Fibroblast of lung (primary cell): ENCODE data around the gene GNL2. TPM values are rescaled to one million over a fixed set of nuclear protein-coding genes. Genes with fewer than 3 reads are reported as not detected.

Experiments
- DNase-seq, 2 donors: peaks; one replicate each; pipeline versions ENCODE4 v3.0.0 to v3.0.0-alpha.2; 2010; ENCODE audit warnings: low read depth in 2 of 2
- H2AFZ ChIP-seq: 2 replicates; pipeline ENCODE4 v1.5.1; 2012; ENCODE audit warnings: low read length, control low read depth, inconsistent platforms
- H3K27ac ChIP-seq: 2 replicates; pipeline ENCODE4 v1.5.1; 2011; ENCODE audit warnings: low read length, control low read depth; ENCODE audit not compliant: insufficient read depth
- H3K27me3 ChIP-seq: 2 replicates; pipeline ENCODE4 v1.5.1; 2011; ENCODE audit warnings: mild to moderate bottlenecking, low read length; ENCODE audit not compliant: control insufficient read depth, insufficient read depth
- H3K36me3 ChIP-seq: 2 replicates; pipeline ENCODE4 v1.5.1; 2011; ENCODE audit warnings: low read length; ENCODE audit not compliant: control insufficient read depth, insufficient read depth
- H3K4me1 ChIP-seq: 2 replicates; pipeline ENCODE4 v1.5.1; 2011; ENCODE audit warnings: low read length; ENCODE audit not compliant: control insufficient read depth, insufficient read depth; ENCODE audit errors: extremely low read depth
- H3K4me2 ChIP-seq: 2 replicates; pipeline ENCODE4 v1.5.1; 2011; ENCODE audit warnings: low read length, control low read depth; ENCODE audit not compliant: insufficient read depth; ENCODE audit errors: extremely low read depth
- H3K4me3 ChIP-seq, 4 experiments: fragments of 200-600 bp in 1 of 4; sonication (generic) in 1 of 4; replicated peaks in 1 of 4; 2 replicates each; pipeline ENCODE4 v1.5.1; 2011 to 2016; ENCODE audit warnings: low read length in 4 of 4, low read depth in 3 of 4, mild to moderate bottlenecking in 3 of 4, control low read depth in 2 of 4, inconsistent platforms in 1 of 4, mixed read lengths in 1 of 4; ENCODE audit not compliant: insufficient read depth in 1 of 4; ENCODE audit errors: control extremely low read depth in 1 of 4
- H3K79me2 ChIP-seq: 2 replicates; pipeline ENCODE4 v1.5.1; 2012; ENCODE audit warnings: mild to moderate bottlenecking, low read length, inconsistent platforms; ENCODE audit not compliant: control insufficient read depth, insufficient read depth
- H3K9ac ChIP-seq: 2 replicates; pipeline ENCODE4 v1.5.1; 2011; ENCODE audit warnings: mild to moderate bottlenecking, low read length, control low read depth; ENCODE audit not compliant: insufficient read depth
- H3K9me3 ChIP-seq: 2 replicates; pipeline ENCODE4 v1.5.1; 2012; ENCODE audit warnings: low read depth, low read length; ENCODE audit not compliant: control insufficient read depth, insufficient read depth
- H4K20me1 ChIP-seq: 2 replicates; pipeline ENCODE4 v1.5.1; 2011; ENCODE audit warnings: low read length; ENCODE audit not compliant: control insufficient read depth, insufficient read depth; ENCODE audit errors: extremely low read depth
- EZH2 ChIP-seq: IDR thresholded peaks from 2 replicates; pipeline ENCODE4 v1.5.1; 2012; ENCODE audit warnings: low read length, control low read depth, mild to moderate bottlenecking; ENCODE audit errors: missing control alignments
- polyA plus RNA-seq, 2 donors: library from polyadenylated mRNA; depleted of rRNA in 1 of 2; stranded (reverse) in 1 of 2; unstranded in 1 of 2; fragments of >200 nt; gene quantifications; 2 replicates each; pipeline ENCODE4 v1.2.1, GENCODE V29; 2011 to 2012; ENCODE audit warnings: missing spikeins in 1 of 2
- total RNA-seq: library from RNA; depleted of rRNA; stranded (reverse); fragments of >200 nt; gene quantifications from 2 replicates; pipeline ENCODE4 v1.2.1, GENCODE V29; 2014
- TF ChIP-seq, protein P1 (sequence below), 2 donors: IDR thresholded peaks in 1 of 2; conservative IDR thresholded peaks in 1 of 2; 1 replicate in 1 of 2; 2 replicates in 1 of 2; pipeline ENCODE4 v1.5.1; 2011 to 2012; ENCODE audit warnings: low read length in 2 of 2, control low read depth in 1 of 2, inconsistent platforms in 1 of 2, low read depth in 1 of 2, mild to moderate bottlenecking in 1 of 2

The GNL2 gene
- total and polyA plus RNA-seq, 2 donors (not counting 1 experiment from before 2014, with no cell fraction given) = 50.0 to 73.3 TPM

DNA sequence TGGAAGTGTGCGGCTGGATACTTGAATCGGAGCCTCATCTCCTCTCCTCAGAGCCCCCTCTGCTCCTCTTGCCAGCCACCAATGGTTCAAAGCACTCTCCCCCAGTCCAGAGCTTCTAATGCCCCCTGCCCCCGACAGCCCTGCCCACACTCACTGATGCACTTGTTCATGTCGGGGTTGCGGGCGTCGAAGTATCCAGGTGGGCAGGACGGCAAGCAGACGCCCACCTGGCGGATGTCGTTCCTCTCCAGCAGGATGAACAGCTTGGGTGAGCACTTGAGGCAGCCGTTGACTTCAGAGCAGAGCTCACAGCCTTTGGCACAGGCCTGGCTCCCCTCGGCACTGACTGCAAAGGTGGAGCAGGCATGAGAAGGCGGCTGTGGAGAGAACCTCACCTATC, 20.6 kb upstream of the GNL2 start:
- Histone ChIP-seq H3K9me3 (no peaks in the 10 kb centered on the region), H3K27ac (no peak overlapping the region), H3K9ac (no peak overlapping the region), H4K20me1 (no peaks in the 10 kb centered on the region), H3K4me2 (no peak overlapping the region), H3K4me3 (no peak overlapping the region), H3K27me3 (peaks cover 13% of the 10 kb centered on the region), H3K4me1 (no peaks in the 10 kb centered on the region), H3K79me2 (no peaks in the 10 kb centered on the region), H3K36me3 (no peaks in the 10 kb centered on the region), H2AFZ (no peak overlapping the region)
- TF ChIP-seq EZH2 = no peak
- TF ChIP-seq, protein P1, sequence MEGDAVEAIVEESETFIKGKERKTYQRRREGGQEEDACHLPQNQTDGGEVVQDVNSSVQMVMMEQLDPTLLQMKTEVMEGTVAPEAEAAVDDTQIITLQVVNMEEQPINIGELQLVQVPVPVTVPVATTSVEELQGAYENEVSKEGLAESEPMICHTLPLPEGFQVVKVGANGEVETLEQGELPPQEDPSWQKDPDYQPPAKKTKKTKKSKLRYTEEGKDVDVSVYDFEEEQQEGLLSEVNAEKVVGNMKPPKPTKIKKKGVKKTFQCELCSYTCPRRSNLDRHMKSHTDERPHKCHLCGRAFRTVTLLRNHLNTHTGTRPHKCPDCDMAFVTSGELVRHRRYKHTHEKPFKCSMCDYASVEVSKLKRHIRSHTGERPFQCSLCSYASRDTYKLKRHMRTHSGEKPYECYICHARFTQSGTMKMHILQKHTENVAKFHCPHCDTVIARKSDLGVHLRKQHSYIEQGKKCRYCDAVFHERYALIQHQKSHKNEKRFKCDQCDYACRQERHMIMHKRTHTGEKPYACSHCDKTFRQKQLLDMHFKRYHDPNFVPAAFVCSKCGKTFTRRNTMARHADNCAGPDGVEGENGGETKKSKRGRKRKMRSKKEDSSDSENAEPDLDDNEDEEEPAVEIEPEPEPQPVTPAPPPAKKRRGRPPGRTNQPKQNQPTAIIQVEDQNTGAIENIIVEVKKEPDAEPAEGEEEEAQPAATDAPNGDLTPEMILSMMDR (conservative IDR thresholded peaks at IDR 0.05 in 1 of 2, IDR thresholded peaks at IDR 0.05 in 1 of 2; ENCODE audit: low read depth in 1 of 2, low read length in 2 of 2) = no peak
- DNase-seq = no peak

DNA sequence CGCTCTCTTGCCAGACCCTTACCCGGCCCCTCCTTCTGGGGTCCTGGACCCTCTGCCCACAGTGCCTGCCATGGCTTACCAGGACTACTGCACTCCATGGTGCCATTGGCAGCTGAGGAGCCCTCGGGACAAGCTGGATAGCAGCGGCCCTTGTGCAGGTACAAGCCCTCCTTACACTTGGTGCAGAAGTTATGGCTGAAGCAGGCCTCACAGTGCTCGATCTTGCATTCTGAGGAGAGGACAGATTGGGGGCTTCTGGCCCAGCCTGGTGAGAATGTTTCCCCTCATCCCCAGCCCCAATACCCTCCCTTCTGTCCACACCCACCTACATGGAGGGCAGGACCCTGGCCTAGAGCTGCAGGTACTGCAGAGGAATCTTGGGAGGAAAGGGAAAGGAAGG, 18.4 kb upstream of the GNL2 start:
- no peak overlapping the region for H3K4me2 ChIP-seq
- H3K27me3 ChIP-seq = peaks cover 13% of the 10 kb centered on the region
- H3K4me1 ChIP-seq = no peaks in the 10 kb centered on the region
- H3K36me3 ChIP-seq = no peaks in the 10 kb centered on the region
- no peak for DNase-seq
- H3K79me2 ChIP-seq = no peaks in the 10 kb centered on the region
- no peaks in the 10 kb centered on the region for H3K9me3 ChIP-seq
- no peak overlapping the region for H2AFZ ChIP-seq
- no peak overlapping the region for H3K27ac ChIP-seq
- H3K9ac ChIP-seq = no peak overlapping the region
- no peak overlapping the region for H3K4me3 ChIP-seq
- H4K20me1 ChIP-seq = no peaks in the 10 kb centered on the region
- TF ChIP-seq EZH2 = no peak
- TF ChIP-seq, protein P1 (conservative IDR thresholded peaks at IDR 0.05 in 1 of 2, IDR thresholded peaks at IDR 0.05 in 1 of 2; ENCODE audit: low read depth in 1 of 2, low read length in 2 of 2) = no peak

DNA sequence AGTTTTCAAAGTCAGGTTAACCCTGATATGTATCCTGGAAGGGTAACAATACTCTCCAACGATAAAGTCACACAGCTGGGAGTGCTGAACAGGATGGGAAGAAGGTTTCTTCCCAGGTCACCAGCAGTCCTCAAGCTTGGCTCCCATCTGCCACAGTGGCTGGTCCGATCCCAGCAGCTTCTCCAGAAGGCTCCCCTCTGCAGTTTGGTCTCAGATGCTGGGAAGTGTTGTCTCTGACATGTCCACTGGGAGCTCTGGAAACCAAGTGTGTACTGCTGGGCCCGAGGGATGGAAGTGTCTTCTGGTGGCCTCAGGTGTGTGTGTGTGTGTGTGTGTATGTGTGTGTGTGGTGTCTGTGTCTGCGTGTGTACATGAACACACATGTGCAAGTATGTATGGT, 16.4 kb upstream of the GNL2 start:
- Histone ChIP-seq H3K4me2 (no peak overlapping the region), H3K27me3 (peaks cover 27% of the 10 kb centered on the region)

More for the DNA sequence above, 16.4 kb upstream of the GNL2 start:
- TF ChIP-seq, protein P1 (conservative IDR thresholded peaks at IDR 0.05 in 1 of 2, IDR thresholded peaks at IDR 0.05 in 1 of 2; ENCODE audit: low read depth in 1 of 2, low read length in 2 of 2) = no peak
- TF ChIP-seq EZH2 = no peak
- no peaks in the 10 kb centered on the region for H3K79me2 ChIP-seq
- no peak overlapping the region for H3K4me3 ChIP-seq
- no peak for DNase-seq
- H3K9me3 ChIP-seq = no peaks in the 10 kb centered on the region
- no peak overlapping the region for H3K9ac ChIP-seq
- no peaks in the 10 kb centered on the region for H4K20me1 ChIP-seq
- H3K4me1 ChIP-seq = no peaks in the 10 kb centered on the region
- H2AFZ ChIP-seq = no peak overlapping the region
- no peak overlapping the region for H3K27ac ChIP-seq
- H3K36me3 ChIP-seq = no peaks in the 10 kb centered on the region
